GM18498 (cell line): ENCODE results near the gene BCAN.
"Not testable (repeated sequence)": the region's sequence is repeated elsewhere in the genome, so short reads cannot be mapped to it uniquely, and the experiment has no call there.

Experiments used
- ATAC-seq: cut with Tn5 transposase; IDR thresholded peaks from one replicate; pipeline ENCODE4 v1.9.1; 2021; ENCODE audit warnings: mild to moderate bottlenecking, moderate library complexity; ENCODE audit not compliant: unreplicated experiment

Gene BCAN, protein sequence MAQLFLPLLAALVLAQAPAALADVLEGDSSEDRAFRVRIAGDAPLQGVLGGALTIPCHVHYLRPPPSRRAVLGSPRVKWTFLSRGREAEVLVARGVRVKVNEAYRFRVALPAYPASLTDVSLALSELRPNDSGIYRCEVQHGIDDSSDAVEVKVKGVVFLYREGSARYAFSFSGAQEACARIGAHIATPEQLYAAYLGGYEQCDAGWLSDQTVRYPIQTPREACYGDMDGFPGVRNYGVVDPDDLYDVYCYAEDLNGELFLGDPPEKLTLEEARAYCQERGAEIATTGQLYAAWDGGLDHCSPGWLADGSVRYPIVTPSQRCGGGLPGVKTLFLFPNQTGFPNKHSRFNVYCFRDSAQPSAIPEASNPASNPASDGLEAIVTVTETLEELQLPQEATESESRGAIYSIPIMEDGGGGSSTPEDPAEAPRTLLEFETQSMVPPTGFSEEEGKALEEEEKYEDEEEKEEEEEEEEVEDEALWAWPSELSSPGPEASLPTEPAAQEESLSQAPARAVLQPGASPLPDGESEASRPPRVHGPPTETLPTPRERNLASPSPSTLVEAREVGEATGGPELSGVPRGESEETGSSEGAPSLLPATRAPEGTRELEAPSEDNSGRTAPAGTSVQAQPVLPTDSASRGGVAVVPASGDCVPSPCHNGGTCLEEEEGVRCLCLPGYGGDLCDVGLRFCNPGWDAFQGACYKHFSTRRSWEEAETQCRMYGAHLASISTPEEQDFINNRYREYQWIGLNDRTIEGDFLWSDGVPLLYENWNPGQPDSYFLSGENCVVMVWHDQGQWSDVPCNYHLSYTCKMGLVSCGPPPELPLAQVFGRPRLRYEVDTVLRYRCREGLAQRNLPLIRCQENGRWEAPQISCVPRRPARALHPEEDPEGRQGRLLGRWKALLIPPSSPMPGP

DNA sequence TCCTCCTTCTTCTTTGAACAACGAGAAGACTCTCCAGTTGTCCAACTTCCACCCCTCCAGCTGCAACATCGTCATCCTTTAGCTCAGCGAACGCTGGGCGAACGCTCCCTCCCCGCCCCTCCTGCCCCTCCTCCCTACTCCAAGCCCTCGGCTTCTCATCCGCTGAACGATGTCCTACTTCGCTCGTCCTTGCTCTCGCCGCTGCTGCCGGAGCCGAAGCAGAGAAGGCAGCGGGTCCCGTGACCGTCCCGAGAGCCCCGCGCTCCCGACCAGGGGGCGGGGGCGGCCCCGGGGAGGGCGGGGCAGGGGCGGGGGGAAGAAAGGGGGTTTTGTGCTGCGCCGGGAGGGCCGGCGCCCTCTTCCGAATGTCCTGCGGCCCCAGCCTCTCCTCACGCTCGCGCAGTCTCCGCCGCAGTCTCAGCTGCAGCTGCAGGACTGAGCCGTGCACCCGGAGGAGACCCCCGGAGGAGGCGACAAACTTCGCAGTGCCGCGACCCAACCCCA lies at the start of gene BCAN:
BCAN (plus strand) TSS at position 357 of the 504 bp plus-strand sequence. CDS start 3,938 bp downstream, outside the sequence.
- no peak for ATAC-seq

DNA sequence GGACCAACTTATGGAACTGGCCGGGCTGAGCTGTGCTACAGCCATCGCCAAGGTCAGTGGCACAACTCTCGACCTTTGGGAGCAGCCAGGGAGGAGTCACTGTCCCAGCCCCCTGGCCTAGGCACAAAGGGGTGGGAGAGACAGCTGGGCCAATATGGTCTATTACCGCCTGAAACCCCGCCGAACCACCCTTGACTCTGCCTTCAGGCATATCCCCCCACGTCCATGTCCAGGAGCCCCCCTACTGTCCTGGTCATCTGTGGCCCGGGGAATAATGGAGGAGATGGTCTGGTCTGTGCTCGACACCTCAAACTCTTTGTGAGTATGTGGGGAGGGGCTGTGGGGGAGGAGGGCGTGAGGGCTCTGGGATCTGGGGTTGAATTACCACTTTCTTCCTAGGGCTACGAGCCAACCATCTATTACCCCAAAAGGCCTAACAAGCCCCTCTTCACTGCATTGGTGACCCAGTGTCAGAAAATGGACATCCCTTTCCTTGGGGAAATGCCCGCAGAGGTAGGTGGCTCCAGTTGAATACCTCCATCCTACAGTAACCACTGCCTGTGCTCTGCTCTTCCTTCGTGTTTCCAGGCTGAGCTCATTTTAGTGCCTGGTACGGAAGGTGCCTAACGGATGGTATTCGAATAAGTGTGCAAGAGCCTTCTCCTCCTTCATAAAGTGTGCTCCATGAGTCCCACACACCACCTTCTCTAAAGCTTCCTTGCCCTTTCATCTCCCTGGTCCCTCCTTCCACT lies 49.6 kb upstream of the BCAN start:
- no peak for ATAC-seq

DNA sequence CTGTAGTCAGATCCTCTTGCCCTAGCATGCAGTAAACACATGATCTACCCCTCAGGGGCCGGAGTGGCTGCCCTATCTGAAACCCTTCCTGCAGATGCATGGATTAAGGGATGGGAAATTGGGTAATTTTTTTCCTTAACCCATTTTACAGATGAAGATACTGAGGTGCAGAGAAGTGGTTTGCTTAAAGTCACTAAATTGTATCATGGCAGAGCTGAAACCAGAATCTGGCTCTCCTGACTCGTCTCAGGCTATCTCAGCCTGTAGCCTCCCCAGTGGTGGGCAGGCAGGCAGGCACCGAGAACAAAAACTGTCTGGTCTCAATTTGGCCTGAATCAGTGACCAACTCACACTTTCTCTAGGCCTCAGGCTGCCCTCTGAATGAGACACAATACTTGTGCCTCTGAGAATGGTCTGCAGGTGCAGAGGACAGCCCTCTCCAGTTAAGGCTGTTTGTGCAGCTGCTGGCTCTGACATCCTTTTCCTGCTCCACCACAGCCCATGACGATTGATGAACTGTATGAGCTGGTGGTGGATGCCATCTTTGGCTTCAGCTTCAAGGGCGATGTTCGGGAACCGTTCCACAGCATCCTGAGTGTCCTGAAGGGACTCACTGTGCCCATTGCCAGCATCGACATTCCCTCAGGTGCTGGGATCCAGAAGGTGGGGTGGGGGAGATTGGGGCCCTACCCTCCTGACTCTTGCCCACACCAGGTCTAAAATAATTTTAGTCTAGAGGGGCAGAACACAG lies 48.8 kb upstream of the BCAN start:
- ATAC-seq, result no peak

DNA sequence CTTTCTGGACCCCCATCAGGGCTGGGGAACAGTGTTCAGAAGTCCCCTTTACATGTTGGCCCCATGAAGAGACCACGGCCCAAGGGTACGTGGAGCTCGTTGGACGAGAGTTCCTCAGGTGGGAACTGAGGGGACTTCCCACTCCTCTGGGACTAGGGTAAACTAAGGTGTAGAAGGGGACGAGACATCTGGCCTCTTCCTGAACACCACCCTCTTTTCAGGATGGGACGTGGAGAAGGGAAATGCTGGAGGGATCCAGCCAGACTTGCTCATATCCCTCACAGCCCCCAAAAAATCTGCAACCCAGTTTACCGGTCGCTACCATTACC lies 48.3 kb upstream of the BCAN start:
- no peak for ATAC-seq

DNA sequence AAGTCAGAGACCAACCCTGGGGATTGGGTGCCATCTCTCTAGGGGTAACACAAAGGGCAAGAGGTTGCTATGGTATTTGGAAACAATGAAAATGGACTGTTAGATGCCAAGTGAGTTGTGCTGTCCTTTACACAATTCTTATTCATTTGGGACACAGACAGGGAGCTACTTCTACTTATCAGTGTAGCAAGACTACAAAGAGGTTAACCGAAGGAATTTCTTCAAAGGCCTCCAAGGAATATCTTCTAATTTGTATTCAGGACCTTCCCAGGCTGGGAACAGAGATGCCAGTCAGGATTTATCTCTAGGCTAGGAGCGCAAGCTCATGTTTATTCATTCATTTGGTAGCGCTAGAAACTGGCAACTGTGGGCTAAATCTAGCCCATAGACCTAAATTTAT lies 47.7 kb upstream of the BCAN start:
- ATAC-seq, result no peak

DNA sequence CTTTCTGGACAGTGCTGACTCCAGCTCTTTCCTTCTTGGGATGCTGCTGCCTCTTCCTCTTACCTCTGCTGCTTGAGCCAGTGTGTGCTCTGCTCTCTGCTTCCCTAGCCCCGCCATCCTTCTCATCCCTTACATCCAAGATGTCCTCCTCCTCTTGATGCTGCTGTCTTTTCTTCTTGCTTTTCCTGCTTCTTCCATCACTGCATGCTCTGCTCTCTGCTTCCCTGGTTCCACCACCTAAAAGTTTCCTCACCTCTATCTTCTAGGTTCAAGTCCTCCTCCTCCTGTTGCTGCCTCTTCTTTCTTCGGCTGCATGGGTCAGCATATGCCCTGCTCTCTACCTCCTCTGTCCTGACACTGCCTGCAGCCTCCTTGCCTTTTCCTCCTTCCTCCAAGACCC lies 46.9 kb upstream of the BCAN start:
- ATAC-seq, result no peak

DNA sequence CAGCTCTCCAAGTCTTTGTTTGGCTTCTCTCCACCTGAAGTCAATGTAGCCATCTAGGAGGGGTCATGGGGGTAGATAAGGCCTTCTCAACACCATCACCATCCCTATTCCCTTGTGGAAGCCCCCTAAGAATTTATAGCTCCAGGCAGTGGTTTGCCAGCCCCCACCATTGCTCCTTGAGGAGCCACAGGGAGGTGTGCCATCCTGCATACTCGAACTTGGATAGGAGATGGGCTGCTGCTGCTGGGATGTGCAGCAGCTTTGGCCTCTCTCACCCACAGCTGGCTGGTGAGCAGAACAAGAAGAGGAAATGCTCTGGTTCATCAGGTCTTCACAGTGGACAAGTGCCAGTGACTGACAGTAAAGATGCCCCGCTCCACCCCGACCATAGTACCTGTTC lies 45.5 kb upstream of the BCAN start:
- no peak for ATAC-seq

DNA sequence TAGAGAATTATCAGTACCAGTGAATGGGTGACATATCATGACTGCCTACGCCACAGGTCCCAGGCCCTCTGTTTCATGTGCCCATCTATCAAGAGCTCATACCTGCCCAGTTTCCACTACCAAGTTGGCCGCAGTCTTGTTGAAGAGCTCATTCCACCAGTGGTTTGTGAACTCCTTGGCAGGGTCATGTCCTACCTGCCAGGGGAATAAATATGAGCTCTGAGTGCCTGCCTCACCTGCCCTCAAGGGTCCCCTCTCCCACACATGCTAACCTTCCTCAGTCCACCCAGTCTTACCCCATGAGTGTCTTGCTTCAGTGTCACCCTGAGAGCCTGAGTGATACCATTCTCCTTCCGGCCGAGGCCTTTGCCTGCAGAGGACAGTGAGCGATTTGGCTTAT lies 43.8 kb upstream of the BCAN start:
- ATAC-seq, result no peak

DNA sequence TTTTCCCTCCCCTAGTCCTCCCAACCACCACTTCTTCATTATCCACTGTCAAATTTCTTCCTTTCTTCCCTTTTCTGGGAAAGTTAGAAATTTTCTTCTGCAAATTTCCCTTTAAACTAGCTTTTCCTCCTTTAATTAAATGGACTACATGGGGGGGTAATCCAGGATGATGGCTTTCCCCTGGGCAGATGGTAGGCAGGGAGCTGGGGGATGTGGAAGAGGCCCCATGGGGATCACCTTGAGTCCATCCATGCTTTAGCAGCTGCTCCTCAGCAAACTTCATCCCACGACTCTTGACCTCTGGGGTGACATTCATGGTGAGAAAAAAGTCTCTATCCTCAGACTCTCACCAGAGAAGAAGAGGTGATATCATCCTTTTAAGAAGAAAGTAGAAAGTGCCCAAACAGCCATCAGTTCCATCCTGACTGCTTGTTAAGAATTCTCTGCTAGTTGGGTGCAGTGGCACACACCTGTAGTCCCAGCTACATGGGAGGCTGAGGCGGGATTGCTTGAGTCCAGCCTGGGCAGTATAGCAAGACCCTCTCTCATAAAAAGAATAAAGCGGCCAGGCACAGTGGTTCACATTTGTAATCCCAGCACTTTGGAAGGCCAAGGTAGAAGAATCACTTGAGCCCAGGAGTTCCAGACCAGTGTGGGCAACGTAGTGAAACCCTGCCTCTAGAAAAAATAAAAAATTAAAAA lies 43.0 kb upstream of the BCAN start:
- ATAC-seq, result no peak

DNA sequence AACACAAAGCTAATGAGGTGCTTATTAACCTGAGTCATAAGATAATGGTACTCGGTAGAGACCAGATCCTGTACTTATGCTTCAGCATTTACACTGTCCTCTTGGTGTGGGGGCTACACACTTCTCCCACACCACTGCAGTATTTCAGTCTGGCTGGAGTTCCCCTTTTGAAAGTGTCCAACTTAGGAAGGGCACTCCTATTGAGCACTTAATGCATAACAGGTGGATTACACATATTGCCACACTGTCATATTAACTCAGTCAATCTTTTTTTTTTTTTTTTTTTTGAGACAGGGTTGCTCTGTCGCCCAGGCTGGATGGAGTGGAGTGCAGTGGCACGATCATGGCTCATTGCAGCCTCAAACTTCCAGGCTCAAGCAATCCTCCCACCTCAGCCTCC lies 42.1 kb upstream of the BCAN start:
- no peak for ATAC-seq

DNA sequence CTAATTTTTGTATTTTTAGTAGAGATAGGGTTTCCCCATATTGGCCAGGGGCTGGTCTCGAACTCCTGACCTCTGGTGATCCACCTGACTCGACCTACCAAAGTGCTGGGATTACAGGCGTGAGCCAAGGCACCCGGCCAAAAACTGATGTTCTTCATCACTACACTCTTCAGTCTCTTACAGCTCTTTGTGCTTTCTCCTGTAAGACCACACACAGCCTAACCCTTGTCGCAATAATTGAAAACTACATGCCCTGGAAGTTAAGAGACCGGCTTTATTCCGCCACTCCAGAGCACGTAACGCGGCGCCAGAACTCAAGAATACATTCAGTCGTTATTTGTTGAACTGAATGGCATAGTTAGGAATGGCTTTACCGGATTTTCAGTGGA lies 41.2 kb upstream of the BCAN start:
- no peak for ATAC-seq

DNA sequence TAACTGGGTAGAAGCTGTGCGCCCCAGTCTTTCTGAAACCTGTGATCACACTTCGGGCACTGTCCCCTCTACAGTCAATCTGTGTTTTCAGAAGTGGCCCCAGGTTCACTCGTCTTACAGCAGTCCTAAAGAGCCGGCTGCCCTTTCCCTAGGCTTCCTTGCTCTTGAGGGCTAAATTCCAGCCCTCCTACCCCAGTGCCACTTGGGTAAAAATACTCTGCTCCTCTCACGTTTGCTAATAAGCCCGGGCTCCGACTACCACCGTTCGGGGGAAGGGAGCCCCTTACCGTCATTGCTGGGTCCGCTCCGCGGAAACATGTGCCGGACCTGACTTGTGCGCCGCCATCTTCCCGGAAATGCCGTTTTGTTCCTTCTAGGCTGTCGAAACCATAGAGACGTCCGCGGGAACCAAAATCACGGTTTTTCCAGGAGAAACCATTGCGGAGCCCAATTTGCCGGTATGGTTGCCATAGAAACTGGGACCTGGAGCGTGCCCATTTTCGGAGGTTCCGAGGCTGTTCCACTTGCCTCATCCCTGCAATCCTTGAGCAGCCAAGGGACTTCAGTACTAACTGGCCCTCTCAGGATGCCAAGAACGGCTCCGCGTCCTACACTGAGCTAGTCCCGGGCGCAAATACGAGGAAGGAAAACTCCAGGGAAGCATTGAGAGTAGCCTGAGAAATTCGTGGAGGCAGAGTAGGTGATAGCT lies 40.6 kb upstream of the BCAN start, which contains the start of gene GPATCH4:
GPATCH4 (minus strand) TSS at position 358 of the 709 bp plus-strand sequence.
- peak; percentile 72 for ATAC-seq

DNA sequence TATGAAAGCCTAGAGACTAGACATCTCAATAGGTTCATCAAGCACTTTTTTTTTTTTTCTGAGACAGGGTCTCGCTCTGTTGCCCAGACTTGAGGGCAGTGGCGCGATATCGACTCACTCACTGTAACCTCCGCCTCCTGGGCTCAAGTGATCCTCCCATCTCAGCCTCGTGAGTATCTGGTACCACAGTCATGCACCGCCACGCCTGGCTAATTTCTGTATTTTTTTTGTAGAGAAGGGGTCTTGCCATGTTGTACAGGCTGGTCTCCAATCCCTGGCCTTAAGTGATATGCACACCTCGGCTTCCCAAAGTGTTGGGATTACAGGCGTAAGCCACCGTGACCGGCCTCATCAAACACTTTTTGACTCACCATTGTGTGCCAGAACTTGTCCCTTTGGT lies 40.0 kb upstream of the BCAN start:
- peak; percentile 26 for ATAC-seq

DNA sequence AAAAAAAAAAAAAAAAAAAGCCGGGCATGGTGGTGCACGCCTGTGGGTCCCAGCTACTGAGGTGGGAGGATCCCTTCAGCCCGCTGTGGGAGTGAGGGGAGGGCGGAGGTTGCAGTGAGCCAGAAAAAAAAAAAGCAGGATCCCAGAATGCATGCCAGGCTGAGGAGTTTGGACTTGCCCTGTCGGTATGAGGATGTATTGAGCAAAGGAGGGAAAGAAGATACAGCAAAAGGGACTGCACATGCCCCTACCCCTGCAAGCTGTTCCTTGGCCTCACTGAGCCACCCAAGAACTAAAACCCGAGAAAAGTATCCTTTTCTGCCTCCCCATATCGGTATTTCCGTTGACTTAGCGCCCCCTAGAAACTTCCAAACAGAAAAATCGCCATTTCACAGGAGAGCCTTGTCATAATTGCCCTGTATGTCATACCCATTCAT lies 39.3 kb upstream of the BCAN start:
- ATAC-seq, result no peak

DNA sequence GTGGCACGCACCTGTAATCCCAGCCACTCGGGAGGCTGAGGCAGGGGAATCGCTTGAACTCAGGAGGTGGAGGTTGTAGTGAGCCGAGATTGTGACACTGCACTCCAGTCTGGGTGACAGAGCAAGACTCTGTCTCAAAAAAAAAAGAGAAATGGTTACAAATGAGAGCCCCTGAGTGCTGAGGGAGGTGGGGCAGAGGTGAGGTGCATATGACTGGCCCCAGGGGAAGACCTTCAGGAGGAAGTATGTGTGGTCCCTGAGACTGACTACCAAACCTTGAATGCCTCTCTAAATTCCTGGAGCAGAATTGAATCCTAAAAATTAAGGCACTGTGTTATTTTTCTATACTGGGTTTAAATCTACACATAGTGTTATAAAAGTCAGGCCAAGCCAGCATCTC lies 34.6 kb upstream of the BCAN start:
- not testable (repeated sequence) for ATAC-seq

DNA sequence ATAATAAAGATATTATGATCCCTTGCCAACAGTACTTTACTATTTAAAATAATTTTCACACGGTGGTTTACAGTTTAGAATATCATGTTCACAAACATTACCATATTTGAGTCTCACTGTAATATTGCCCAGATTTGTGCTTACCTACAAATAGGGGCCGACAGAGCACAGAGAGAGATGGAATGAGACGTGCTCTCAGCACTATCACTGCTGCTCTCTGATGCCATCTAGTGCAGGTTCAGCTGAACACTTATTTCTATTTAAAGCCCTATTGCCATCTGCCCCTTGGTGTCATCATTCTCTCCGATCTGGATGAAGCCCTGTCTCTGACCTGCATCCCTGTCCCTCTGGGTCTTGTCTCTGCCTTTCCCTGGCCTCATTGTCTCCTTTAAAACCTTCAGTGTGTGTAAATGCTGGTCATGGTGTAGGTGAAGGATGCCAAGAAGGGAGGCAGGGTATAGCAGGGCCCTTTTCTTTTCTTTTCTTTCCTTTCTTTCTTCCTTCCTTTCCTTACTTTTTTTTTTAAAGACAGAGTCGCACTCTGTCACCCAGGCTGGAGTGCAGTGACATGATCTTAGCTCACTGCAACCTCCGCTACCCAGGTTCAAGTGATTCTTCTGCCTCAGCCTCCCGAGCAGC lies 33.8 kb upstream of the BCAN start:
- peak; percentile 60 for ATAC-seq

DNA sequence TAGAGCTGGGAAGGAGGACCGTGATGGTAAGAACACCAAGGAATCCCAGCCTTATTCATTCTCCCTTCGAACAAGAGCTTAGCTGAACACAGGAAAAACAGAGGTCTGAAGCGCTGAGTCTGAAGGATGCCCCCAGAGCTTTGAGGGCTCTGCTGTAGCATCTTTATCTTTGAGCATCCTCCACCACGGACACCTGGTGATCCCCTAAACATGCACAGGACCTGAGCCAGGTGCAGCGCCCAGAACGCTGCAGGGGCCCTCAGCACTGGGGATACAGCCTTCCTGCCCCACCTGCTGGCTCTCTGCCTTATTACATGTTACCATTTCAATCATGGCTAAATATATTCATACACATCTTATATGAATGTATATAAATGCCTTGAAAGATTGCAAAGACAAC lies 32.9 kb upstream of the BCAN start:
- ATAC-seq, result no peak

DNA sequence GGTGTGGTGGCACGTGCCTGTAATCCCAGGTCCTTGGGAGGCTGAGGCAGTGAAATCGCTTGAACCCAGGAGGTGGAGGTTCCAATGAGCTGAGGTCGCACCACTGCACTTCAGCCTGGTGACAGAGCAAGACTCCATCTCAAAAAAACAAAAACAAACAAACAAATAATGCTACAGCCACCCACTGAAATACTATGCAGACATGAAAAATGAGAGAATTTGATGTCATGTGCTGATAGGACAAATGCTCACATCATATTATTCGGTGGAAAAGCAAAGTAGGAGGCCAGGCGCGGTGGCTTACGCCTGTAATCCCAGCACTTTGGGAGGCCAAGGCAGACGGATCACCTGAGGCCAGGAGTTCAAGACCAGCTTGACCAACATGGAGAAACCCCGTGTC lies 31.8 kb upstream of the BCAN start:
- not testable (repeated sequence) for ATAC-seq

DNA sequence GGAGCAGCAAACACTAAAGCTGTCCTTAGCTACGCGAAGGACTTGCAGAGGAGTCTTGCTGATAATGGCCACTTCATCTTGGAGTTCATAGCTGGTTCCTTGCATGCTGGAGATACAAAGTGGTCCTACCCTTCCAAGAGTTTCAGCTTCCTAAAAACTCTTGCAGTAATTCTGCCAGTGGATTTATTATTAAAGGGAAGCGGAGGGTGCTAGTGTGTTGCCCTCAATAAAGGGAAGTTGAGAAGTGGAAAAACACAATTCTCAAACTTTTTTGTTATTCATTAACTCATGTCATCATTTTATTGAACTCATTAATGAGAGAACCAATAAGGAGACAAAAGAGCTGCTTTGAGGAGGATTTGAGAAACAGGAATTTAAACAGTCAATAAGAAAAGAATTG lies 29.3 kb upstream of the BCAN start:
- ATAC-seq, result no peak
